Activated CD8-positive, alpha-beta T cell treated with anti-CD3 and anti-CD28 coated beads for 36 hours (primary cell): Measurements from ENCODE around the gene ALKBH1. TPM values are rescaled to one million over a fixed set of nuclear protein-coding genes. Genes with fewer than 3 reads are reported as not detected.

Experiments
- ATAC-seq: fragments of 200-7000 bp; cut with Tn5 transposase; one replicate; pipeline ENCODE4 v1.10.0; 2021; ENCODE audit warnings: mild to moderate bottlenecking, moderate library complexity
- CTCF ChIA-PET: fragments of 350-600 bp; sonication (Branson Sonifier 250); formaldehyde crosslinking; loops from one replicate; lab custom pipeline; 2021; ENCODE audit warnings: antibody characterized with exemption; lab: Charles Lee
- POLR2A ChIA-PET: fragments of 350-600 bp; sonication (Branson Sonifier 250); formaldehyde crosslinking; loops from one replicate; lab custom pipeline; 2021; ENCODE audit warnings: antibody characterized with exemption; lab: Charles Lee
- DNase-seq: peaks from one replicate; pipeline ENCODE4 v3.0.0-alpha.2; 2020
- H3K27ac Mint-ChIP-seq: one replicate; pipeline ENCODE4 v1.8.0; 2021; ENCODE audit warnings: mild to moderate bottlenecking, mixed read lengths
- H3K27me3 Mint-ChIP-seq: one replicate; pipeline ENCODE4 v1.8.0; 2021; ENCODE audit warnings: mixed read lengths
- H3K36me3 Mint-ChIP-seq: one replicate; pipeline ENCODE4 v1.8.0; 2021; ENCODE audit warnings: low read depth, mixed read lengths
- H3K4me1 Mint-ChIP-seq: one replicate; pipeline ENCODE4 v1.8.0; 2021; ENCODE audit warnings: low read depth, mixed read lengths
- H3K4me3 Mint-ChIP-seq: one replicate; pipeline ENCODE4 v1.8.0; 2021; ENCODE audit warnings: mild to moderate bottlenecking, moderate library complexity, mixed read lengths
- H3K9me3 Mint-ChIP-seq: one replicate; pipeline ENCODE4 v1.8.0; 2021; ENCODE audit warnings: mixed read lengths
- CTCF ChIP-seq: fragments of 200-600 bp; IDR thresholded peaks from one replicate; pipeline ENCODE4 v1.8.0; 2022; ENCODE audit warnings: antibody characterized with exemption, mild to moderate bottlenecking
- intact Hi-C: fragments of 100-400 bp; cut with micrococcal nuclease; formaldehyde crosslinking; loops from one replicate; pipeline ENCODE4 v1.10.0; 2022
- total RNA-seq, 2 experiments: library from RNA; stranded (reverse); gene quantifications; one replicate each; pipeline ENCODE4 v1.2.3, GENCODE V29; 2021

ALKBH1 gene
- total RNA-seq, 2 experiments from 2014 or later, result 16.3 to 18.0 TPM

GRCh38 chr14:77649326-77649725, 58.5 kb downstream of the ALKBH1 start:
- ChIA-PET POLR2A (no interaction called here), CTCF (no interaction called here)
- no peak overlapping the region for H3K27ac Mint-ChIP-seq
- ATAC-seq (no peak), DNase-seq (no peak)
- intact Hi-C loops, result no loop called here
- no peaks in the 10 kb centered on the region for H3K27me3 Mint-ChIP-seq
- TF ChIP-seq CTCF, result no peak
- H3K36me3 Mint-ChIP-seq, result no peaks in the 10 kb centered on the region
- H3K4me1 Mint-ChIP-seq, result no peaks in the 10 kb centered on the region
- H3K4me3 Mint-ChIP-seq, result no peak overlapping the region
- H3K9me3 Mint-ChIP-seq, result no peaks in the 10 kb centered on the region

DNA sequence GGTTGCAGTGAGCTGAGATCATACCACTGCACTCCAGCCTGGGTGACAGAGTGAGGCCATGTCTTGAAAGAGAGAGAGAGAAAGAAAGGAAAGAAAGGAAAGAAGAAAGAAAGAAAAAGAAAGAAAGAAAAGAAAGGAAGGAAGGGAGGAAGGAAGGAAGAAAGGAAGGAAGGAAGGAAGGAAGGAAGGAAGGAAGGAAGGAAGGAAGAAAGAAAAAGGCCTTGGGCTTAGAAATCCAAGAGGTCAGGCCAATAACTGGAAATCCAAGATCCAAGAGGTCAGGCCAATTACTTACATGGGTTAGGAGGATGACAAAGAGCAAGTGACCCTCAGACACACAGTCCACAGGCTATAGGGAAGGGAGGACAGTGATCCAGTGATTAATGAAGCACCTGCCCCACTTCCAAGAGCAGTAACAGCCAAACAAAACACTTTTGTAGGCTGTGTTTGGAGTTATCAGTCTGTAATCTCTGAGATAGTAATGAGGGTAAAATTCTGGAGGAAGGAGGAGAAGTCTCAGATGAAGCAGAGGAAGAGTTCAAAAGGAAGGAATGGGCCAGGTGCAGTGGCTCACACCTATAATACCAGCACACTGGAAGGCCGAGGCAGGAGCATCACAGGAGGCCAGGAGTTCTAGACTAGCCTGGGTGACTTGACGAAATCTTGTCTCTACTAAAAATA, 59.2 kb downstream of the ALKBH1 start:
- intact Hi-C loops, result no loop called here
- Mint-ChIP-seq H3K27ac (no peak overlapping the region), H3K4me1 (no peaks in the 10 kb centered on the region), H3K9me3 (no peaks in the 10 kb centered on the region), H3K36me3 (no peaks in the 10 kb centered on the region), H3K4me3 (no peak overlapping the region), H3K27me3 (no peaks in the 10 kb centered on the region)
- no peak for TF ChIP-seq CTCF
- DNase-seq (no peak), ATAC-seq (no peak)
- ChIA-PET CTCF (no interaction called here), POLR2A (interaction anchor here (0.6 kb wide), 1 partner anchor 22 kb away, joined by 3 read pairs; no protein-coding TSS in a partner anchor)

DNA sequence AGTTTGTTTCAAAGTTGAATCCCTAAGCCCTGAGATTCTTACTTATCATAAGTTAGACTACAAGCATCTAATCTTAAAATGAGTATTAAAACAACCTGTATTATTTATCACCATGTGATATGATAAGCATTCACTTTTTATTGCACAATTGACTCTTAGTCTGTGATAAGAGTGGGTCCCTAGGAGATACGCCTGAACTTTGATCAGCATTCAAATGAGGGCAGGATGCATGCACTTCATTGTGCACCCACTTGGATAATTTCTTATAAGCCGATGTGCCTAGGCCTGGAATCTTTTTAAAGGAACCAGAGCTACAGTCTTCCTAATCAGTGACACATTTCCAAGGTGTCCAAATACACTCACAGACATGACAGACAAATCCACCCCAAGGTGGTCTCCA, 60.0 kb downstream of the ALKBH1 start:
- intact Hi-C loops, result no loop called here
- no peak for ATAC-seq
- no peak for TF ChIP-seq CTCF
- ChIA-PET CTCF (no interaction called here), POLR2A (interaction anchor here (0.6 kb wide), 1 partner anchor 21 kb away, joined by 3 read pairs; no protein-coding TSS in a partner anchor)
- no peaks in the 10 kb centered on the region for H3K4me1 Mint-ChIP-seq
- H3K4me3 Mint-ChIP-seq, result no peak overlapping the region
- no peaks in the 10 kb centered on the region for H3K9me3 Mint-ChIP-seq
- H3K27ac Mint-ChIP-seq, result no peak overlapping the region
- no peaks in the 10 kb centered on the region for H3K27me3 Mint-ChIP-seq
- H3K36me3 Mint-ChIP-seq, result no peaks in the 10 kb centered on the region
- no peak for DNase-seq

- H3K4me3 Mint-ChIP-seq, result no peak overlapping the region
These were observed 60.9 kb downstream of the ALKBH1 start for GRCh38 chr14:77646907-77647306.

More at GRCh38 chr14:77646907-77647306, 60.9 kb downstream of the ALKBH1 start:
- ATAC-seq, result no peak
- no peak overlapping the region for H3K27ac Mint-ChIP-seq
- no peak for TF ChIP-seq CTCF
- peaks cover 5% of the 10 kb centered on the region for H3K4me1 Mint-ChIP-seq
- DNase-seq, result no peak
- no peaks in the 10 kb centered on the region for H3K9me3 Mint-ChIP-seq
- H3K27me3 Mint-ChIP-seq, result no peaks in the 10 kb centered on the region
- no peaks in the 10 kb centered on the region for H3K36me3 Mint-ChIP-seq
- ChIA-PET CTCF (no interaction called here), POLR2A (interaction anchor here (0.6 kb wide), 1 partner anchor 8 kb away, joined by 3 read pairs; no protein-coding TSS in a partner anchor)
- intact Hi-C loops, result no loop called here
